GM23248 (cell line): ENCODE data around the gene CDKAL1. TPM values are rescaled to one million over a fixed set of nuclear protein-coding genes. Genes with fewer than 3 reads are reported as not detected.
"Not testable (repeated sequence)": the region's sequence is repeated elsewhere in the genome, so short reads cannot be mapped to it uniquely, and the experiment has no call there.

Experiments used
- DNase-seq: peaks from one replicate; pipeline ENCODE4 v3.0.0-alpha.2; 2015
- H2AFZ ChIP-seq: fragments of 200-600 bp; sonication (generic); 2 replicates; pipeline ENCODE4 v1.6.1; 2016; ENCODE audit warnings: antibody characterized with exemption
- H3F3A ChIP-seq: fragments of 200-600 bp; sonication (generic); 2 replicates; pipeline ENCODE4 v1.6.1; 2016; ENCODE audit warnings: mild to moderate bottlenecking, antibody characterized with exemption, mixed run types; ENCODE audit not compliant: insufficient read depth
- H3K27ac ChIP-seq: fragments of 200-600 bp; sonication (generic); 2 replicates; pipeline ENCODE4 v1.5.1; 2016; ENCODE audit warnings: mild to moderate bottlenecking
- H3K27me3 ChIP-seq: fragments of 200-600 bp; sonication (generic); replicated peaks from 2 replicates; pipeline ENCODE4 v1.6.1; 2016; ENCODE audit warnings: mild to moderate bottlenecking; ENCODE audit not compliant: insufficient read depth
- H3K36me3 ChIP-seq: fragments of 200-600 bp; sonication (generic); 2 replicates; pipeline ENCODE4 v1.6.1; 2016; ENCODE audit warnings: low read depth, mild to moderate bottlenecking
- H3K4me1 ChIP-seq: fragments of 200-600 bp; sonication (generic); 2 replicates; pipeline ENCODE4 v1.6.1; 2016; ENCODE audit warnings: mild to moderate bottlenecking; ENCODE audit not compliant: insufficient read depth
- H3K4me2 ChIP-seq: fragments of 200-600 bp; sonication (generic); one replicate; pipeline ENCODE4 v1.6.1; 2016; ENCODE audit warnings: mild to moderate bottlenecking; ENCODE audit not compliant: unreplicated experiment
- H3K4me3 ChIP-seq: fragments of 200-600 bp; sonication (generic); 2 replicates; pipeline ENCODE4 v1.5.1; 2016; ENCODE audit warnings: mild to moderate bottlenecking
- H3K79me2 ChIP-seq: fragments of 200-600 bp; sonication (generic); 2 replicates; pipeline ENCODE4 v1.6.1; 2016; ENCODE audit warnings: mild to moderate bottlenecking; ENCODE audit not compliant: insufficient read depth
- H3K9ac ChIP-seq: fragments of 200-600 bp; sonication (generic); 2 replicates; pipeline ENCODE4 v1.6.1; 2016; ENCODE audit warnings: mild to moderate bottlenecking
- H3K9me2 ChIP-seq: fragments of 200-600 bp; sonication (generic); 2 replicates; pipeline ENCODE4 v1.6.1; 2016; ENCODE audit warnings: mixed run types, mild to moderate bottlenecking, moderate library complexity; ENCODE audit not compliant: insufficient read depth
- H3K9me3 ChIP-seq: fragments of 200-600 bp; sonication (generic); one replicate; pipeline ENCODE4 v1.6.1; 2017; ENCODE audit warnings: low read depth
- H4K20me1 ChIP-seq: fragments of 200-600 bp; sonication (generic); 2 replicates; pipeline ENCODE4 v1.6.0; 2016; ENCODE audit not compliant: insufficient read depth
- EZH2 ChIP-seq: fragments of 200-600 bp; sonication (generic); IDR thresholded peaks from 2 replicates; pipeline ENCODE4 v1.6.1; 2018; ENCODE audit warnings: antibody characterized with exemption, mild to moderate bottlenecking; ENCODE audit not compliant: insufficient read depth, poor library complexity, severe bottlenecking
- EZH2phosphoT487 ChIP-seq: fragments of 200-600 bp; sonication (generic); IDR thresholded peaks from 2 replicates; pipeline ENCODE4 v1.6.1; 2018; ENCODE audit warnings: antibody characterized with exemption, moderate library complexity, mild to moderate bottlenecking, low read depth; ENCODE audit not compliant: insufficient read depth
- WGBS, 2 experiments: methylation state at CpG; one replicate each; pipeline ENCODE4 v1.1.6; 2015 to 2017; ENCODE audit warnings: low lambda C conversion rate in 2 of 2, low coverage in 1 of 2; ENCODE audit errors: missing lambda C conversion rate in 2 of 2; 5-methylcytosine and 5-hydroxymethylcytosine counted together
- in situ Hi-C: fragments of 300-500 bp; cut with MboI; formaldehyde crosslinking; loops from 2 replicates; pipeline ENCODE4 v1.15.0; 2020
- polyA plus RNA-seq: library from polyadenylated mRNA; unstranded; fragments of >200 nt; fragmentation: Nextera tagmentation; extraction: Ambion mirVana; gene quantifications from 2 replicates; pipeline ENCODE4 v1.2.1, GENCODE V29; 2016
- total RNA-seq: library from RNA; depleted of rRNA; stranded (reverse); fragments of >200 nt; shearing (Covaris generic); gene quantifications from 2 replicates; pipeline ENCODE4 v1.2.3, GENCODE V29; 2014

Gene CDKAL1
- total and polyA plus RNA-seq, 2 experiments from 2014 or later, result 7.5 to 10.8 TPM

GRCh38 chr6:20921578-20921977 lies 387.3 kb downstream of the CDKAL1 start:
- Histone ChIP-seq H3F3A (no peaks in the 10 kb centered on the region), H2AFZ (no peak overlapping the region), H3K36me3 (no peaks in the 10 kb centered on the region), H3K27me3 (no peaks in the 10 kb centered on the region), H3K9me3 (no peaks in the 10 kb centered on the region), H3K4me1 (peaks cover 24% of the 10 kb centered on the region), H3K9me2 (no peaks in the 10 kb centered on the region), H4K20me1 (no peaks in the 10 kb centered on the region), H3K4me3 (no peak overlapping the region), H3K79me2 (no peaks in the 10 kb centered on the region), H3K9ac (no peak overlapping the region), H3K4me2 (no peak overlapping the region), H3K27ac (no peak overlapping the region)
- TF ChIP-seq EZH2 (no peak), EZH2phosphoT487 (no peak)
- peak; percentile 65 for DNase-seq
- in situ Hi-C loops, result no loop called here
- 27 to 31% methylated on average over 2 of the region's 2 CpGs for WGBS, 2 experiments

DNA sequence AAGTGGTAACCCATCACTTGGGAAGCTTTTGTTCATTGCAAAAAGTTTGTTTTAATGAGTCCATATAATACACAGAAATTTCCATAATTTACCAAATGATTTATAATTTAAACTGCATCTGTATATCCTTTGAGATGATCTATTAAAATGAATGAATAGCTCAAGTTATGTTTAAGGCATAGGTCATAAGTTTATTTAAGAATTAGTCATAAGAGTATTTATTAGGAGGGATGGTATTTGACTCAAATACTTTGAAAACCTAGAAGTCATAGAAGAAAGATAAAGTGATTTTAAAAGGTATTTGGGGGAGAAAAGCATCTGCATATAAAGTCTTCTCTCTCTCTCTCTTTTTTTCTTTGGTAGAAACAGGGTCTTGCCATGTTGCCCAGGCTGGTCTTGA lies 388.5 kb downstream of the CDKAL1 start:
- H3K27ac ChIP-seq, result no peak overlapping the region
- in situ Hi-C loops, result no loop called here
- H3K4me2 ChIP-seq, result no peak overlapping the region
- no peak overlapping the region for H3K4me3 ChIP-seq
- no peak overlapping the region for H2AFZ ChIP-seq
- no peaks in the 10 kb centered on the region for H3K9me3 ChIP-seq
- no peaks in the 10 kb centered on the region for H3K79me2 ChIP-seq
- H3F3A ChIP-seq, result no peaks in the 10 kb centered on the region
- no peak for DNase-seq
- no peaks in the 10 kb centered on the region for H3K27me3 ChIP-seq
- H4K20me1 ChIP-seq, result no peaks in the 10 kb centered on the region
- H3K9me2 ChIP-seq, result no peaks in the 10 kb centered on the region
- H3K36me3 ChIP-seq, result no peaks in the 10 kb centered on the region
- TF ChIP-seq EZH2phosphoT487 (no peak), EZH2 (no peak)
- no peak overlapping the region for H3K9ac ChIP-seq
- H3K4me1 ChIP-seq, result peaks cover 24% of the 10 kb centered on the region

- H3F3A ChIP-seq, H3K9me3 ChIP-seq, DNase-seq, H2AFZ ChIP-seq, H3K79me2 ChIP-seq, H3K9ac ChIP-seq, in situ Hi-C loops, H3K9me2 ChIP-seq, H3K4me3 ChIP-seq, H3K36me3 ChIP-seq, H3K27me3 ChIP-seq, H3K27ac ChIP-seq, H4K20me1 ChIP-seq, H3K4me2 ChIP-seq: not testable (repeated sequence)
- peaks cover 24% of the 10 kb centered on the region for H3K4me1 ChIP-seq
- WGBS, 2 experiments, result 97 to 100% methylated on average over 3 of the region's 3 CpGs
These were observed 389.8 kb downstream of the CDKAL1 start for GRCh38 chr6:20924094-20924493.

GRCh38 chr6:20924911-20925543 lies 390.8 kb downstream of the CDKAL1 start:
- Histone ChIP-seq H3K9ac (no peak overlapping the region), H3K4me3 (no peak overlapping the region), H3K27ac (no peak overlapping the region), H3K4me2 (no peak overlapping the region), H3K9me3 (no peaks in the 10 kb centered on the region), H3K27me3 (no peaks in the 10 kb centered on the region), H3K36me3 (no peaks in the 10 kb centered on the region), H3K79me2 (no peaks in the 10 kb centered on the region), H3F3A (no peaks in the 10 kb centered on the region), H4K20me1 (no peaks in the 10 kb centered on the region), H3K9me2 (no peaks in the 10 kb centered on the region), H2AFZ (no peak overlapping the region), H3K4me1 (peaks cover 18% of the 10 kb centered on the region)
- 91 to 94% methylated on average over 3 of the region's 3 CpGs for WGBS, 2 experiments
- TF ChIP-seq EZH2, result no peak
- no peak for TF ChIP-seq EZH2phosphoT487
- in situ Hi-C loops, result no loop called here
- peak; percentile 7 for DNase-seq
